Panc1 (cell line): ENCODE data around the gene TMEM271. TPM values are rescaled to one million over a fixed set of nuclear protein-coding genes. Genes with fewer than 3 reads are reported as not detected.
A peak's percentile ranks its signal among the peaks of the same experiment; 100 is the strongest.

Experiments used
- ATAC-seq: fragments of 200-7000 bp; cut with Tn5 transposase; 2 replicates; pipeline ENCODE4 v1.9.1; 2020; ENCODE audit warnings: mild to moderate bottlenecking, moderate library complexity
- BruUV-seq: library from RNA; stranded (reverse); fragments of 400-500 nt; replicated peaks from 2 replicates; lab custom pipeline; 2021; lab: Mats Ljungman, UMichigan
- CTCF ChIA-PET: fragments of 300-600 bp; sonication (Branson Sonifier 250); formaldehyde crosslinking; loops from one replicate; lab custom pipeline; 2022; ENCODE audit warnings: antibody characterized with exemption; lab: Charles Lee
- POLR2A ChIA-PET: fragments of 300-600 bp; sonication (Branson Sonifier 250); formaldehyde crosslinking; loops from one replicate; lab custom pipeline; 2022; ENCODE audit warnings: antibody characterized with exemption; lab: Charles Lee
- DNase-seq: peaks from one replicate; pipeline ENCODE4 v3.0.0-alpha.2; 2010; ENCODE audit warnings: low read depth, low spot score
- H3K27ac ChIP-seq: 2 replicates; pipeline ENCODE4 v1.5.1; 2011; ENCODE audit warnings: mild to moderate bottlenecking, low read length, inconsistent platforms
- H3K27me3 ChIP-seq: fragments of 200-500 bp; sonication (Bioruptor generic); 2 replicates; pipeline ENCODE4 v1.6.0; 2014; ENCODE audit warnings: low read length, inconsistent platforms; ENCODE audit not compliant: control insufficient read depth, insufficient read depth
- H3K36me3 ChIP-seq: fragments of 200-500 bp; sonication (Bioruptor generic); 2 replicates; pipeline ENCODE4 v1.5.1; 2014; ENCODE audit warnings: inconsistent platforms, mild to moderate bottlenecking, low read length, moderate library complexity; ENCODE audit not compliant: control insufficient read depth, insufficient read depth
- H3K4me1 ChIP-seq: 2 replicates; pipeline ENCODE4 v1.5.1; 2011; ENCODE audit warnings: inconsistent platforms, mild to moderate bottlenecking, low read length, moderate library complexity; ENCODE audit not compliant: control insufficient read depth, insufficient read depth
- H3K4me3 ChIP-seq, 2 experiments: 2 replicates each; pipeline ENCODE4 v1.5.1; 2011 to 2012; ENCODE audit warnings: low read depth in 2 of 2, low read length in 2 of 2, mild to moderate bottlenecking in 2 of 2, inconsistent platforms in 1 of 2, moderate library complexity in 1 of 2
- H3K9me3 ChIP-seq: fragments of 200-500 bp; sonication (Bioruptor generic); 2 replicates; pipeline ENCODE4 v1.5.1; 2014; ENCODE audit warnings: low read depth, mild to moderate bottlenecking, inconsistent platforms, low read length, moderate library complexity; ENCODE audit not compliant: control insufficient read depth, insufficient read depth
- POLR2AphosphoS5 ChIP-seq: IDR thresholded peaks from 2 replicates; pipeline ENCODE4 v1.6.1; 2012; ENCODE audit warnings: mild to moderate bottlenecking, low read depth, low read length, moderate library complexity
- SIN3A ChIP-seq: IDR thresholded peaks from 2 replicates; pipeline ENCODE4 v1.6.1; 2012; ENCODE audit warnings: low read depth, mild to moderate bottlenecking, low read length, moderate library complexity, borderline replicate concordance; ENCODE audit not compliant: insufficient read depth
- TCF7L2 ChIP-seq: IDR thresholded peaks from 2 replicates; pipeline ENCODE4 v1.6.1; 2011; ENCODE audit warnings: mild to moderate bottlenecking, low read depth, low read length, inconsistent platforms
- in situ Hi-C: cut with HindIII; loops from 2 replicates; pipeline ENCODE4 v1.10.0; 2016; ENCODE audit warnings: low sequenced_read_pairs, low pct_unique_long_range_greater_than_20kb
- intact Hi-C: fragments of 100-400 bp; cut with micrococcal nuclease; formaldehyde crosslinking; loops from one replicate; pipeline ENCODE4 v1.10.0; 2022; ENCODE audit not compliant: unreplicated experiment
- total RNA-seq: library from RNA; stranded (reverse); gene quantifications from one replicate; pipeline ENCODE4 v1.2.1, GENCODE V29; 2021; ENCODE audit not compliant: unreplicated experiment
- TF ChIP-seq, protein P1 (sequence below): fragments of 450-650 bp; IDR thresholded peaks from 2 replicates; pipeline ENCODE4 v1.5.1; 2017; ENCODE audit warnings: mild to moderate bottlenecking
- TF ChIP-seq, protein P2 (sequence below), 2 experiments: IDR thresholded peaks; 2 replicates each; pipeline ENCODE4 v1.6.1; 2011 to 2012; ENCODE audit warnings: low read depth in 2 of 2, control low read depth in 1 of 2, low read length in 1 of 2, mild to moderate bottlenecking in 1 of 2, moderate library complexity in 1 of 2; ENCODE audit not compliant: insufficient read depth in 1 of 2

The TMEM271 gene
- total RNA-seq, 1 experiment from 2014 or later, result not detected

- H3K27me3 ChIP-seq, result no peaks in the 10 kb centered on the region
- no peak overlapping the region for H3K4me3 ChIP-seq
- ATAC-seq (no peak), DNase-seq (no peak)
- in situ Hi-C loops, result no loop called here
- BruUV-seq, result no TSS peak
- ChIA-PET POLR2A (no interaction called here), CTCF (no interaction called here)
- no peaks in the 10 kb centered on the region; the same call in 1 of the 2 replicates for H3K4me1 ChIP-seq
- H3K27ac ChIP-seq, result no peak overlapping the region
- H3K9me3 ChIP-seq, result no peaks in the 10 kb centered on the region
- intact Hi-C loops, result no loop called here
- TF ChIP-seq, protein P1, sequence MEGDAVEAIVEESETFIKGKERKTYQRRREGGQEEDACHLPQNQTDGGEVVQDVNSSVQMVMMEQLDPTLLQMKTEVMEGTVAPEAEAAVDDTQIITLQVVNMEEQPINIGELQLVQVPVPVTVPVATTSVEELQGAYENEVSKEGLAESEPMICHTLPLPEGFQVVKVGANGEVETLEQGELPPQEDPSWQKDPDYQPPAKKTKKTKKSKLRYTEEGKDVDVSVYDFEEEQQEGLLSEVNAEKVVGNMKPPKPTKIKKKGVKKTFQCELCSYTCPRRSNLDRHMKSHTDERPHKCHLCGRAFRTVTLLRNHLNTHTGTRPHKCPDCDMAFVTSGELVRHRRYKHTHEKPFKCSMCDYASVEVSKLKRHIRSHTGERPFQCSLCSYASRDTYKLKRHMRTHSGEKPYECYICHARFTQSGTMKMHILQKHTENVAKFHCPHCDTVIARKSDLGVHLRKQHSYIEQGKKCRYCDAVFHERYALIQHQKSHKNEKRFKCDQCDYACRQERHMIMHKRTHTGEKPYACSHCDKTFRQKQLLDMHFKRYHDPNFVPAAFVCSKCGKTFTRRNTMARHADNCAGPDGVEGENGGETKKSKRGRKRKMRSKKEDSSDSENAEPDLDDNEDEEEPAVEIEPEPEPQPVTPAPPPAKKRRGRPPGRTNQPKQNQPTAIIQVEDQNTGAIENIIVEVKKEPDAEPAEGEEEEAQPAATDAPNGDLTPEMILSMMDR, result no peak
- TF ChIP-seq TCF7L2, result no peak
- no peak for TF ChIP-seq POLR2AphosphoS5
- TF ChIP-seq, protein P2, sequence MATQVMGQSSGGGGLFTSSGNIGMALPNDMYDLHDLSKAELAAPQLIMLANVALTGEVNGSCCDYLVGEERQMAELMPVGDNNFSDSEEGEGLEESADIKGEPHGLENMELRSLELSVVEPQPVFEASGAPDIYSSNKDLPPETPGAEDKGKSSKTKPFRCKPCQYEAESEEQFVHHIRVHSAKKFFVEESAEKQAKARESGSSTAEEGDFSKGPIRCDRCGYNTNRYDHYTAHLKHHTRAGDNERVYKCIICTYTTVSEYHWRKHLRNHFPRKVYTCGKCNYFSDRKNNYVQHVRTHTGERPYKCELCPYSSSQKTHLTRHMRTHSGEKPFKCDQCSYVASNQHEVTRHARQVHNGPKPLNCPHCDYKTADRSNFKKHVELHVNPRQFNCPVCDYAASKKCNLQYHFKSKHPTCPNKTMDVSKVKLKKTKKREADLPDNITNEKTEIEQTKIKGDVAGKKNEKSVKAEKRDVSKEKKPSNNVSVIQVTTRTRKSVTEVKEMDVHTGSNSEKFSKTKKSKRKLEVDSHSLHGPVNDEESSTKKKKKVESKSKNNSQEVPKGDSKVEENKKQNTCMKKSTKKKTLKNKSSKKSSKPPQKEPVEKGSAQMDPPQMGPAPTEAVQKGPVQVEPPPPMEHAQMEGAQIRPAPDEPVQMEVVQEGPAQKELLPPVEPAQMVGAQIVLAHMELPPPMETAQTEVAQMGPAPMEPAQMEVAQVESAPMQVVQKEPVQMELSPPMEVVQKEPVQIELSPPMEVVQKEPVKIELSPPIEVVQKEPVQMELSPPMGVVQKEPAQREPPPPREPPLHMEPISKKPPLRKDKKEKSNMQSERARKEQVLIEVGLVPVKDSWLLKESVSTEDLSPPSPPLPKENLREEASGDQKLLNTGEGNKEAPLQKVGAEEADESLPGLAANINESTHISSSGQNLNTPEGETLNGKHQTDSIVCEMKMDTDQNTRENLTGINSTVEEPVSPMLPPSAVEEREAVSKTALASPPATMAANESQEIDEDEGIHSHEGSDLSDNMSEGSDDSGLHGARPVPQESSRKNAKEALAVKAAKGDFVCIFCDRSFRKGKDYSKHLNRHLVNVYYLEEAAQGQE (IDR thresholded peaks at IDR 0.05; ENCODE audit: insufficient read depth in 1 of 2, low read depth in 2 of 2, low read length in 1 of 2), result peak in 1 of 2 experiments; percentile 68; a peak in 1 of 4 replicates
- no peak for TF ChIP-seq SIN3A
- H3K36me3 ChIP-seq, result no peaks in the 10 kb centered on the region
These were observed 584 bp downstream of the TMEM271 start for GRCh38 chr4:575281-576141.

DNA sequence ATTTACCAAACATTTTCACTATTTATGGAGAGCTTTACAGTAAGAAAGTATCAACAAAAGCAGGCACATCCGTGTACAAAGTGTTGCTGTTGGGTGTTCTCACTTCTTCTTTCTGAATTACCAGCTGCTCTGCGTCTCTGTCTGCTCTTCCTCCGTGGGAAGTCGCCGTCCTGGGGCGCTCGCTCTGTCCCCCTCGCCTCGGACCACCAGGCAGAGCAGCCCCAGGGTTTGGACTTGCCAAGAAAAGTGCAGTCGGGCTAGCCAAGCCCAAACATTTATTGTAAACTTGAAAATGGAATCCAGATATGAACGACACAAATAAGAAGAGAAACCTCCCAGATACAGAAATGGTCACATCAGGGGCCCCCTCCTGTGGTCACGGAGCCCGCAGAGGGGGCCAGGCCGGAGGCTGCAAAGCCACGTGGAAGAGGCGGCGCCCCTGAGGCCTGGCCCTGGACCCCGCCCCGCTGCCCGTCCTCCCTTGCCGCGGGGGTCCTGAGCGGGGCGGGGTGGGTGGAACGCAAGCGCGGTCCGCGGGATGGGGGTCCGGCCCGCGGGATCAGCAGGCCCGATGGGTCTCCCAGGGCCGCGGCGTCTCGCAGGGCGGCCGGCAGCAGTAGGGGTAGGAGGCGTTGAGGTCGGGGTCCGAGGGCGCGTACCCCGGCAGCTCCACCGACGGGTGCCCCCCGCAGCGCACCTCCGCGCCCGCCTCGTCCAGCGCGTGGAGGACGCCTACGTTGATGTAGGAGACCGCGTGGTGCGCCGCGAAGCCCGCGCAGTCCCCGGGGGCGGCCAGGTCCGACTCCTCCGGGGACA is 1.5 kb downstream of the TMEM271 start:
- no peaks in the 10 kb centered on the region for H3K36me3 ChIP-seq
- H3K9me3 ChIP-seq, result no peaks in the 10 kb centered on the region
- H3K4me3 ChIP-seq, result no peak overlapping the region
- H3K4me1 ChIP-seq, result no peaks in the 10 kb centered on the region; the same call in 1 of the 2 replicates
- TF ChIP-seq POLR2AphosphoS5 (no peak), SIN3A (no peak), TCF7L2 (no peak)
- TF ChIP-seq, protein P2 (IDR thresholded peaks at IDR 0.05; ENCODE audit: insufficient read depth in 1 of 2, low read depth in 2 of 2, low read length in 1 of 2), result no peak
- TF ChIP-seq, protein P1, result no peak
- H3K27ac ChIP-seq, result no peak overlapping the region
- no peak for ATAC-seq
- DNase-seq, result no peak
- CTCF ChIA-PET, result no interaction called here
- in situ Hi-C loops, result no loop called here
- BruUV-seq, result no TSS peak
- POLR2A ChIA-PET, result no interaction called here
- intact Hi-C loops, result no loop called here
- H3K27me3 ChIP-seq, result no peaks in the 10 kb centered on the region
